Measurements from ENCODE around the gene DOK5.

The DOK5 gene

DNA sequence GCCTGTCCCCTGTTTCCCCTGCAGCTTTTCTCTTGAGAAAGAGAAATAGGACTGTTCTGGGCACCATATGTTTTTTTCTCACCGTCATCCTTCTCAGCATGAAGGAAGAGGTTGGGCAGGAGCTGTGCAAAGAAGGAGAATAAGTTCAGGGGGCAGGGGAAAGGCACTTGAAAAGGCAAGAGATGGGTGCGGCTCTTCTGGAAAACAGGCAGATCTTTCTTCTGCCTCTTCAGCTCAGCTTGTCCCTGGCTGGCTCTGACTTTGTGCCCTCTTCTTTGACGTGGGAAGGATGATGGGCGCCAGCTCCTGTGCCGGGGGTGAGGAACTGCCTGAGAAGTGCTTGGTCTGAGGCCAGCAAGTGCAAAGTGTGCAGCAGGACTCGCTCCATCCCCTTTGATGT lies 206.5 kb downstream of the DOK5 start:
- no peak overlapping the region for H3K4me3 ChIP-seq (ENCODE audit: low read depth in 1 of 2, low read length in 2 of 2)
- no peaks in the 10 kb centered on the region for H3K36me3 ChIP-seq (ENCODE audit: control insufficient read depth in 1 of 2, insufficient read depth in 2 of 2, low read length in 2 of 2)
- H3K27me3 ChIP-seq (ENCODE audit: low read depth, low read length) = no peaks in the 10 kb centered on the region
- H3K27ac ChIP-seq (ENCODE audit: low read length) = no peak overlapping the region
- H3K4me1 ChIP-seq (ENCODE audit: control insufficient read depth in 1 of 2, insufficient read depth in 2 of 2, low read length in 2 of 2) = peaks cover 0 to 18% of the 10 kb centered on the region in 2 donors
- H3K9me3 ChIP-seq (ENCODE audit: control insufficient read depth in 1 of 2, low read length in 2 of 2) = no peaks in the 10 kb centered on the region

DNA sequence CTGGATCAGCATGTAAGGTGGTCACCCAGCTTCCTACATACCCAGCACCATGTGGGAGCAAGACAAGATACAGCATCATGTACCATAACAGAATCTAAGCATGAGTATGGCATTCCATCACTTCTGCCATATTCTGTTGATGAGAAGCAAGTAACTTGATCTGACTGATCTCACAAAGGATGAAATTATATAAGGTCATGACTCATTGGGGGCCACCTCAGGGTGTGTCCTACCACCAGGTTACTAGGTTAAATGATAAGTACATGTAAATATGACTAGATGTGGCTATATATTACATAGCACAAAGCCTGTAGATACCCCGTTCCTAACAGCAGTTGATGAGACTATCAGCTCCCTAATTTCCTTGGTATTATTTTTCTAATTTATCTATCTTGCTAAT lies 213.1 kb downstream of the DOK5 start:
- Histone ChIP-seq H3K27ac (ENCODE audit: low read length) (no peak overlapping the region), H3K36me3 (ENCODE audit: control insufficient read depth in 1 of 2, insufficient read depth in 2 of 2, low read length in 2 of 2) (no peaks in the 10 kb centered on the region), H3K4me1 (ENCODE audit: control insufficient read depth in 1 of 2, insufficient read depth in 2 of 2, low read length in 2 of 2) (no peaks in the 10 kb centered on the region), H3K9me3 (ENCODE audit: control insufficient read depth in 1 of 2, low read length in 2 of 2) (no peaks in the 10 kb centered on the region), H3K4me3 (ENCODE audit: low read depth in 1 of 2, low read length in 2 of 2) (no peak overlapping the region), H3K27me3 (ENCODE audit: low read depth, low read length) (no peaks in the 10 kb centered on the region)

DNA sequence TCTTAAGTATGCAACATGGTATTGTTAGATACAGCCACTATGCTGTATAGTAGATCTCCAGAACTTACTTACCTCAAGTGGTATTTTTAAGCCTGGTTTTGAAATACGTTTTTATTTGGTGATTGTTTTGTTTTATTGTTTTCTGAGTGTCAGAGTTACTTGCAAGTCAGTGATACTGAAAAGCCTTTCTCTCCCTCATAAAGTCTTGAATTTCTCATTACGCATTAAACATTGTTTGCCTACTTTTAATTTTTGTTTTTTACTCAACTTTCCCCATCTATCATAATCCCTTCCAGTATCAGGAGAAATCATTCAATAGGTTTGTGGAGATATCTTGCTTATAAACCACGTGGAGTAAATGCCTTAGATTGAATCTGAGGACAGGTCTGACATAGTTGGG lies 214.9 kb downstream of the DOK5 start:
- H3K36me3 ChIP-seq (ENCODE audit: control insufficient read depth in 1 of 2, insufficient read depth in 2 of 2, low read length in 2 of 2) = no peaks in the 10 kb centered on the region
- no peaks in the 10 kb centered on the region for H3K27me3 ChIP-seq (ENCODE audit: low read depth, low read length)
- no peak overlapping the region for H3K27ac ChIP-seq (ENCODE audit: low read length)
- no peak overlapping the region for H3K4me3 ChIP-seq (ENCODE audit: low read depth in 1 of 2, low read length in 2 of 2)
- no peaks in the 10 kb centered on the region for H3K9me3 ChIP-seq (ENCODE audit: control insufficient read depth in 1 of 2, low read length in 2 of 2)
- no peaks in the 10 kb centered on the region for H3K4me1 ChIP-seq (ENCODE audit: control insufficient read depth in 1 of 2, insufficient read depth in 2 of 2, low read length in 2 of 2)

GRCh38 chr20:54691327-54691726 lies 215.9 kb downstream of the DOK5 start:
- H3K4me3 ChIP-seq (ENCODE audit: low read depth in 1 of 2, low read length in 2 of 2) = no peak overlapping the region

DNA sequence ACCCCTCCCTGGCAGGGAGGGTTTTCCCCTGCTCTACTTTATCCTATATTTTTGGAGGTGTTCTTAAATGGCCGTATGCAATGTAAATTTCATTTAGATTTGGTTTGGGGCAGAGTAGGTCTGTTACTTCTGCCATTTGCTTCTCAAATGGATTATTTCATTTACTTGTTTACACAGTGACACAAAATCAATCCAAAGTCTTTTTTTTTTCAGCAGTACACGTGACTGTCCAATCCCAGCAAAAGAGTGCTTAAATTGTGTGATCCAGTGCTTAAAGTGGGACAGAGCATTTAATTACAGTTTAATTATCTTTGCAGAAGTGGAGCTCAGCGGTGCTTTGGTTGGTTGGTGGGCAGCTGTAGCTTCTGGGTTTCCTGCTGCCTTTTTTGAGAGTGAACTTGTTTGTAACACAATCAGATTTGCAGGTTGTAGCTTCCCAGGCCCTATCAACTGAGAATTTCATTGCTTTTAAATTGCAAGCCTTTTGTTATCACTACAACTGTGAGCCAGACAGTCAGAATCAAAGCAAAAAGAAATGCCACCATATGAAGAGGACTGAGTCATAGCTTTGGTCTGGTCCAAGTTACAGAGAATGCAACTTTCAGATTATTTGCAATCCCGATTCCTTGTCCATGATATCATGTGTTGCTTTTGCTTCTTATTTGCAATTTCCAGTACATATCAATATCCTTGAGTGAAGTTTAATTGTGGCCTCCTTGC lies 216.9 kb downstream of the DOK5 start:
- H3K4me1 ChIP-seq (ENCODE audit: control insufficient read depth in 1 of 2, insufficient read depth in 2 of 2, low read length in 2 of 2) = no peaks in the 10 kb centered on the region
- H3K4me3 ChIP-seq (ENCODE audit: low read depth in 1 of 2, low read length in 2 of 2) = no peak overlapping the region
- no peak overlapping the region for H3K27ac ChIP-seq (ENCODE audit: low read length)
- no peaks in the 10 kb centered on the region for H3K36me3 ChIP-seq (ENCODE audit: control insufficient read depth in 1 of 2, insufficient read depth in 2 of 2, low read length in 2 of 2)
- H3K9me3 ChIP-seq (ENCODE audit: control insufficient read depth in 1 of 2, low read length in 2 of 2) = no peaks in the 10 kb centered on the region
- no peaks in the 10 kb centered on the region for H3K27me3 ChIP-seq (ENCODE audit: low read depth, low read length)

More at GRCh38 chr20:54691327-54691726, 215.9 kb downstream of the DOK5 start:
- H3K4me1 ChIP-seq (ENCODE audit: control insufficient read depth in 1 of 2, insufficient read depth in 2 of 2, low read length in 2 of 2) = no peaks in the 10 kb centered on the region
- no peaks in the 10 kb centered on the region for H3K36me3 ChIP-seq (ENCODE audit: control insufficient read depth in 1 of 2, insufficient read depth in 2 of 2, low read length in 2 of 2)
- H3K27me3 ChIP-seq (ENCODE audit: low read depth, low read length) = no peaks in the 10 kb centered on the region
- H3K9me3 ChIP-seq (ENCODE audit: control insufficient read depth in 1 of 2, low read length in 2 of 2) = no peaks in the 10 kb centered on the region
- no peak overlapping the region for H3K27ac ChIP-seq (ENCODE audit: low read length)

GRCh38 chr20:54694516-54694915 lies 219.1 kb downstream of the DOK5 start:
- Histone ChIP-seq H3K27me3 (ENCODE audit: low read depth, low read length) (no peaks in the 10 kb centered on the region), H3K27ac (ENCODE audit: low read length) (no peak overlapping the region), H3K4me3 (ENCODE audit: low read depth in 1 of 2, low read length in 2 of 2) (no peak overlapping the region), H3K4me1 (ENCODE audit: control insufficient read depth in 1 of 2, insufficient read depth in 2 of 2, low read length in 2 of 2) (no peaks in the 10 kb centered on the region), H3K9me3 (ENCODE audit: control insufficient read depth in 1 of 2, low read length in 2 of 2) (no peaks in the 10 kb centered on the region), H3K36me3 (ENCODE audit: control insufficient read depth in 1 of 2, insufficient read depth in 2 of 2, low read length in 2 of 2) (no peaks in the 10 kb centered on the region)

DNA sequence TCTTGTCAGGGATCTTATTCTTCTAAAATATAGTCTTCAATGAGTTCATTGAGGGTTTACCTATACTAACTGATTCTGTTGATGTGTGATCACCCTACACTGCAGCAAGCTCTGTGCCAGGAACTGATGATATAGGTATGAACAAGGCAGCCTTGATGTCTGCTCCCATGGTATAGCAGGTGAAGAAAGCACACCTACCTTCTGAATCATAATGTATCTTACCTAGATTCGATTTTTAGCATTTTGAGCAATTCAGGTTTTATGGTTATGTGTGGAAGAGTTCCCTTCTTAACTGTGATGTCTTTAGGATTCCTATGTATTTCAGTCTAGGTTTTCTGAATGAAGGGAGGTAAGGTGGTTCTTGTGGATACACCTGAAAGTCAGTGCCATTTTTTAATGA lies 223.0 kb downstream of the DOK5 start:
- H3K9me3 ChIP-seq (ENCODE audit: control insufficient read depth in 1 of 2, low read length in 2 of 2) = no peaks in the 10 kb centered on the region
- H3K27me3 ChIP-seq (ENCODE audit: low read depth, low read length) = no peaks in the 10 kb centered on the region
- no peaks in the 10 kb centered on the region for H3K4me1 ChIP-seq (ENCODE audit: control insufficient read depth in 1 of 2, insufficient read depth in 2 of 2, low read length in 2 of 2)
- no peak overlapping the region for H3K4me3 ChIP-seq (ENCODE audit: low read depth in 1 of 2, low read length in 2 of 2)
- H3K27ac ChIP-seq (ENCODE audit: low read length) = no peak overlapping the region
- no peaks in the 10 kb centered on the region for H3K36me3 ChIP-seq (ENCODE audit: control insufficient read depth in 1 of 2, insufficient read depth in 2 of 2, low read length in 2 of 2)
